Measurements from ENCODE around the gene JCAD.

GRCh38 chr10:30083934-30084333 is 24.5 kb upstream of the JCAD start:
- TF ChIP-seq TAF7 (optimal IDR thresholded peaks at IDR 0.05; ENCODE audit: borderline replicate concordance, low read depth, low read length) (no peak), HDAC6 (IDR thresholded peaks at IDR 0.05; ENCODE audit: low read depth, low read length) (no peak), ATF2 (IDR thresholded peaks at IDR 0.05; ENCODE audit: low read length) (no peak), CTCF (IDR thresholded peaks at IDR 0.05; ENCODE audit: control extremely low read depth in 1 of 3, insufficient read depth in 1 of 3, low read depth in 1 of 3, low read length in 3 of 3) (no peak), ZNF274 (IDR thresholded peaks at IDR 0.05; ENCODE audit: borderline replicate concordance, extremely low read depth, low read length) (no peak), TBP (IDR thresholded peaks at IDR 0.05; ENCODE audit: low read depth, low read length) (no peak), POLR2AphosphoS5 (IDR thresholded peaks at IDR 0.05; ENCODE audit: low read depth, low read length) (no peak), NANOG (IDR thresholded peaks at IDR 0.05; ENCODE audit: insufficient read depth, low read depth, low read length, poor library complexity, severe bottlenecking) (no peak), NRF1 (IDR thresholded peaks at IDR 0.05; ENCODE audit: low read depth, low read length) (no peak), RAD21 (IDR thresholded peaks at IDR 0.05 in 1 of 2, conservative IDR thresholded peaks at IDR 0.05 in 1 of 2; ENCODE audit: low read depth in 2 of 2, low read length in 2 of 2) (no peak), CBX5 (IDR thresholded peaks at IDR 0.05; ENCODE audit: low read depth, low read length) (no peak), EZH2 (IDR thresholded peaks at IDR 0.05; ENCODE audit: low read depth, low read length, severe bottlenecking) (no peak), TEAD4 (IDR thresholded peaks at IDR 0.05; ENCODE audit: low read depth, low read length) (no peak)
